Transverse colon (tissue), 4 donors: ENCODE results near the gene UBA6.
"Not testable (repeated sequence)": the region's sequence is repeated elsewhere in the genome, so short reads cannot be mapped to it uniquely, and the experiment has no call there.

Experiments used
- EP300 ChIP-seq: sonication (generic); formaldehyde crosslinking; IDR thresholded peaks from one replicate; pipeline ENCODE4 v1.6.1; 2017; ENCODE audit warnings: antibody characterized with exemption, low read depth
- POLR2A ChIP-seq: fragments of 450-650 bp; IDR thresholded peaks from one replicate; pipeline ENCODE4 v1.6.1; 2016; ENCODE audit warnings: antibody characterized with exemption, mild to moderate bottlenecking, moderate library complexity
- POLR2AphosphoS5 ChIP-seq, 3 donors: sonication (generic); formaldehyde crosslinking; IDR thresholded peaks; one replicate each; pipeline ENCODE4 v1.6.1; 2016; ENCODE audit warnings: antibody characterized with exemption in 3 of 3
- TF ChIP-seq, protein P1 (sequence below), 5 experiments: fragments of 200-600 bp in 3 of 5; fragments of 450-650 bp in 2 of 5; sonication (generic) in 3 of 5; IDR thresholded peaks; 1 replicate in 2 of 5; 2 replicates in 3 of 5; pipeline ENCODE4 v1.5.1; 2016 to 2017; ENCODE audit warnings: antibody characterized with exemption in 5 of 5, inconsistent platforms in 3 of 5, mild to moderate bottlenecking in 2 of 5, moderate library complexity in 1 of 5

DNA sequence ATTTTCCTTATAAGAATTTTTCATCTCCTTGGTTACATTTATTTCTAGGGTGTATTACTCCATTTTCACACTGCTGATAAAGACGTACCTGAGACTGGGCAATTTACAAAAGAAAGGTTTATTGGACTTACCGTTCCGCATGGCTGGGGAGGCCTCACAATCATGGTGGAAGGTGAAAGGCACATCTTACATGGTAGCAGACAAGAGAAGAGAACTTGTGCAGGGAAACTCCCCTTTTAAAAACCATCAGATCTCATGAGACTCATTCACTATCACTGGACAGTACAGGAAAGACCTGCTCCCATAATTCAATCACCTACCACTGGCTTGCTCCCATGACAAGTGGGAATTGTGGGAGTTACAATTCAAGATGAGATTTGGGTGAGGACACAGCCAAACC is 5.7 kb upstream of the UBA6 start:
- TF ChIP-seq POLR2A; POLR2AphosphoS5 (IDR thresholded peaks at IDR 0.05); EP300: not testable (repeated sequence)
- TF ChIP-seq, protein P1, sequence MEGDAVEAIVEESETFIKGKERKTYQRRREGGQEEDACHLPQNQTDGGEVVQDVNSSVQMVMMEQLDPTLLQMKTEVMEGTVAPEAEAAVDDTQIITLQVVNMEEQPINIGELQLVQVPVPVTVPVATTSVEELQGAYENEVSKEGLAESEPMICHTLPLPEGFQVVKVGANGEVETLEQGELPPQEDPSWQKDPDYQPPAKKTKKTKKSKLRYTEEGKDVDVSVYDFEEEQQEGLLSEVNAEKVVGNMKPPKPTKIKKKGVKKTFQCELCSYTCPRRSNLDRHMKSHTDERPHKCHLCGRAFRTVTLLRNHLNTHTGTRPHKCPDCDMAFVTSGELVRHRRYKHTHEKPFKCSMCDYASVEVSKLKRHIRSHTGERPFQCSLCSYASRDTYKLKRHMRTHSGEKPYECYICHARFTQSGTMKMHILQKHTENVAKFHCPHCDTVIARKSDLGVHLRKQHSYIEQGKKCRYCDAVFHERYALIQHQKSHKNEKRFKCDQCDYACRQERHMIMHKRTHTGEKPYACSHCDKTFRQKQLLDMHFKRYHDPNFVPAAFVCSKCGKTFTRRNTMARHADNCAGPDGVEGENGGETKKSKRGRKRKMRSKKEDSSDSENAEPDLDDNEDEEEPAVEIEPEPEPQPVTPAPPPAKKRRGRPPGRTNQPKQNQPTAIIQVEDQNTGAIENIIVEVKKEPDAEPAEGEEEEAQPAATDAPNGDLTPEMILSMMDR (IDR thresholded peaks at IDR 0.05) = not testable (repeated sequence)
